Lower lobe of right lung (tissue), 2 donors: ENCODE data around the gene MACROD2. TPM values are rescaled to one million over a fixed set of nuclear protein-coding genes. Genes with fewer than 3 reads are reported as not detected.

Experiments used
- ATAC-seq, 2 donors: fragments of 200-7000 bp; cut with Tn5 transposase; one replicate each; pipeline ENCODE4 v1.9.1; 2020 to 2022; ENCODE audit warnings: mild to moderate bottlenecking in 2 of 2, moderate library complexity in 2 of 2
- DNase-seq: peaks from one replicate; pipeline ENCODE4 v3.0.0-alpha.2; 2020
- H3K27ac ChIP-seq: fragments of 200-600 bp; one replicate; pipeline ENCODE4 v1.8.0; 2022
- H3K27me3 ChIP-seq: fragments of 200-600 bp; one replicate; pipeline ENCODE4 v1.8.0; 2022; ENCODE audit warnings: low read depth
- H3K36me3 ChIP-seq: fragments of 200-600 bp; one replicate; pipeline ENCODE4 v1.8.0; 2022; ENCODE audit warnings: mild to moderate bottlenecking
- H3K4me1 ChIP-seq: fragments of 200-600 bp; one replicate; pipeline ENCODE4 v1.8.0; 2022
- H3K4me3 ChIP-seq: fragments of 200-600 bp; one replicate; pipeline ENCODE4 v1.8.0; 2022; ENCODE audit warnings: mild to moderate bottlenecking
- H3K9me3 ChIP-seq: fragments of 200-600 bp; one replicate; pipeline ENCODE4 v1.8.0; 2022
- CTCF ChIP-seq: fragments of 200-600 bp; IDR thresholded peaks from one replicate; pipeline ENCODE4 v1.8.0; 2022; ENCODE audit warnings: antibody characterized with exemption, mild to moderate bottlenecking
- intact Hi-C: fragments of 100-400 bp; cut with DNase I; formaldehyde crosslinking; loops from one replicate; pipeline ENCODE4 v1.11.0; 2022
- total RNA-seq: library from RNA; stranded (reverse); fragmentation: NEBNext Ultra II Directional; extraction: Animal tissue kit (Norgen Biotek cat#: 25700); gene quantifications from one replicate; pipeline ENCODE4 v1.2.1, GENCODE V29; 2021
- donor health status: DM: no; HTN: yes; CAD: no; lungs with severe emphysema.

Gene MACROD2
- total RNA-seq, 1 donor from 2014 or later = 73.0 TPM

GRCh38 chr20:15031546-15032351 is 1036.4 kb downstream of the MACROD2 start:
- no peak for DNase-seq
- H3K4me1 ChIP-seq = no peaks in the 10 kb centered on the region
- H3K27me3 ChIP-seq = no peaks in the 10 kb centered on the region
- H3K9me3 ChIP-seq = peaks cover 8% of the 10 kb centered on the region
- H3K4me3 ChIP-seq = no peak overlapping the region
- H3K36me3 ChIP-seq = no peaks in the 10 kb centered on the region
- peak in 1 of 2 donors; percentile 24 for ATAC-seq
- no peak overlapping the region for H3K27ac ChIP-seq
- intact Hi-C loops = no loop called here
- no peak for TF ChIP-seq CTCF

- H3K27me3 ChIP-seq = no peaks in the 10 kb centered on the region
- intact Hi-C loops = no loop called here
- H3K36me3 ChIP-seq = no peaks in the 10 kb centered on the region
- no peak for DNase-seq
- H3K27ac ChIP-seq = no peak overlapping the region
- H3K4me1 ChIP-seq = no peaks in the 10 kb centered on the region
- peak in 1 of 2 donors; percentile 10 for ATAC-seq
- no peak for TF ChIP-seq CTCF
- H3K4me3 ChIP-seq = no peak overlapping the region
- peaks cover 8% of the 10 kb centered on the region for H3K9me3 ChIP-seq
Observed at GRCh38 chr20:15032352-15032622, 1037.0 kb downstream of the MACROD2 start.

- Histone ChIP-seq H3K27me3 (no peaks in the 10 kb centered on the region), H3K27ac (no peak overlapping the region), H3K36me3 (no peaks in the 10 kb centered on the region), H3K4me3 (no peak overlapping the region), H3K4me1 (no peaks in the 10 kb centered on the region), H3K9me3 (peaks cover 8% of the 10 kb centered on the region)
- no peak for DNase-seq
- no peak for ATAC-seq
- TF ChIP-seq CTCF = no peak
- intact Hi-C loops = no loop called here
Observed at GRCh38 chr20:15033269-15033668, 1038.0 kb downstream of the MACROD2 start.

GRCh38 chr20:15033891-15034290 is 1038.6 kb downstream of the MACROD2 start:
- Histone ChIP-seq H3K27me3 (no peaks in the 10 kb centered on the region), H3K4me3 (no peak overlapping the region), H3K4me1 (no peaks in the 10 kb centered on the region), H3K9me3 (peaks cover 8% of the 10 kb centered on the region), H3K36me3 (no peaks in the 10 kb centered on the region), H3K27ac (no peak overlapping the region)
- intact Hi-C loops = no loop called here
- ATAC-seq = no peak
- no peak for TF ChIP-seq CTCF
- DNase-seq = no peak

GRCh38 chr20:15036948-15037347 is 1041.6 kb downstream of the MACROD2 start:
- intact Hi-C loops = no loop called here

More at GRCh38 chr20:15036948-15037347, 1041.6 kb downstream of the MACROD2 start:
- TF ChIP-seq CTCF = no peak
- H3K27me3 ChIP-seq = no peaks in the 10 kb centered on the region
- H3K4me3 ChIP-seq = no peak overlapping the region
- ATAC-seq (no peak), DNase-seq (no peak)
- H3K9me3 ChIP-seq = peaks cover 2% of the 10 kb centered on the region
- no peaks in the 10 kb centered on the region for H3K4me1 ChIP-seq
- H3K36me3 ChIP-seq = no peaks in the 10 kb centered on the region
- no peak overlapping the region for H3K27ac ChIP-seq
